NCI-H226 (cell line): ENCODE data around the gene ID4.

ENCODE experiments used
- DNase-seq: peaks from one replicate; pipeline ENCODE4 v3.0.0-alpha.2; 2015

ID4 gene

GRCh38 chr6:19836799-19837510, at the start of gene ID4:
Gene ID4 (plus strand): TSS chr6:19837370. CDS start chr6:19837755, 385 bp downstream.
- peak; percentile 97 for DNase-seq

- DNase-seq, result no peak
Observed at GRCh38 chr6:19788686-19789085, 48.5 kb upstream of the ID4 start.

- peak; percentile 58 for DNase-seq
Observed at GRCh38 chr6:19789100-19789803, 47.9 kb upstream of the ID4 start.

- no peak for DNase-seq
Observed at GRCh38 chr6:19791267-19791666, 45.9 kb upstream of the ID4 start.

- no peak for DNase-seq
Observed at GRCh38 chr6:19795211-19795610, 42.0 kb upstream of the ID4 start.

GRCh38 chr6:19796452-19796851, 40.7 kb upstream of the ID4 start:
- DNase-seq, result no peak

GRCh38 chr6:19798362-19798761, 38.8 kb upstream of the ID4 start:
- DNase-seq, result no peak

GRCh38 chr6:19802656-19803055, 34.5 kb upstream of the ID4 start:
- no peak for DNase-seq

GRCh38 chr6:19803331-19804204, 33.6 kb upstream of the ID4 start:
- DNase-seq, result no peak

GRCh38 chr6:19804205-19805128, 32.7 kb upstream of the ID4 start:
- DNase-seq, result peak; percentile 94

- DNase-seq, result peak; percentile 13
Observed at GRCh38 chr6:19805129-19805481, 32.1 kb upstream of the ID4 start.

GRCh38 chr6:19806971-19807396, 30.2 kb upstream of the ID4 start:
- no peak for DNase-seq

- no peak for DNase-seq
Observed at GRCh38 chr6:19811397-19812079, 25.6 kb upstream of the ID4 start.

- no peak for DNase-seq
Observed at GRCh38 chr6:19812512-19813119, 24.6 kb upstream of the ID4 start.

- peak; percentile 38 for DNase-seq
Observed at GRCh38 chr6:19818805-19819204, 18.4 kb upstream of the ID4 start.

GRCh38 chr6:19824058-19824807, 12.9 kb upstream of the ID4 start:
- DNase-seq, result no peak

- DNase-seq, result no peak
Observed at GRCh38 chr6:19827247-19827646, 9.9 kb upstream of the ID4 start.

- no peak for DNase-seq
Observed at GRCh38 chr6:19827903-19828302, 9.3 kb upstream of the ID4 start.

GRCh38 chr6:19830171-19830570, 7.0 kb upstream of the ID4 start:
- no peak for DNase-seq

GRCh38 chr6:19831358-19831757, 5.8 kb upstream of the ID4 start:
- DNase-seq, result no peak

GRCh38 chr6:19833947-19834346, 3.2 kb upstream of the ID4 start:
- no peak for DNase-seq
